Ascending aorta (tissue), 2 donors: ENCODE measurements around the gene ESAM. TPM values are rescaled to one million over a fixed set of nuclear protein-coding genes. Genes with fewer than 3 reads are reported as not detected.

ENCODE experiments used
- DNase-seq, 2 donors: peaks; one replicate each; pipeline ENCODE4 v3.0.0-alpha.2; 2019; ENCODE audit warnings: low spot score in 2 of 2
- H3K27ac ChIP-seq, 2 donors: fragments of 200-600 bp; sonication (generic); one replicate each; pipeline ENCODE4 v1.5.1; 2016 to 2017; ENCODE audit warnings: mild to moderate bottlenecking in 1 of 2
- H3K27me3 ChIP-seq: fragments of 200-600 bp; sonication (generic); one replicate; pipeline ENCODE4 v1.5.1; 2017
- H3K36me3 ChIP-seq, 2 donors: fragments of 200-600 bp; sonication (generic); one replicate each; pipeline ENCODE4 v1.5.1; 2016
- H3K4me1 ChIP-seq, 2 donors: fragments of 200-600 bp; sonication (generic); one replicate each; pipeline ENCODE4 v1.5.1; 2016 to 2017; ENCODE audit warnings: mild to moderate bottlenecking in 1 of 2
- H3K4me3 ChIP-seq, 2 donors: fragments of 200-600 bp; sonication (generic); one replicate each; pipeline ENCODE4 v1.5.1; 2016 to 2017; ENCODE audit warnings: mild to moderate bottlenecking in 1 of 2
- H3K9me3 ChIP-seq, 2 donors: fragments of 200-600 bp; sonication (generic); one replicate each; pipeline ENCODE4 v1.5.1; 2016
- intact Hi-C: fragments of 100-400 bp; cut with DNase I; formaldehyde crosslinking; loops from one replicate; pipeline ENCODE4 v1.15.1; 2023
- total RNA-seq: library from RNA; depleted of rRNA; stranded (reverse); fragments of >200 nt; gene quantifications from one replicate; pipeline ENCODE4 v1.1.0, GENCODE V29; 2016
- TF ChIP-seq, protein P1 (sequence below), 3 experiments: fragments of 200-600 bp in 2 of 3; fragments of 450-650 bp in 1 of 3; sonication (generic) in 2 of 3; IDR thresholded peaks; one replicate each; pipeline ENCODE4 v1.5.1; 2016 to 2019; ENCODE audit warnings: antibody characterized with exemption in 3 of 3, mild to moderate bottlenecking in 1 of 3, moderate library complexity in 1 of 3

The ESAM gene
- total RNA-seq, 1 donor from 2014 or later: 257 TPM

DNA sequence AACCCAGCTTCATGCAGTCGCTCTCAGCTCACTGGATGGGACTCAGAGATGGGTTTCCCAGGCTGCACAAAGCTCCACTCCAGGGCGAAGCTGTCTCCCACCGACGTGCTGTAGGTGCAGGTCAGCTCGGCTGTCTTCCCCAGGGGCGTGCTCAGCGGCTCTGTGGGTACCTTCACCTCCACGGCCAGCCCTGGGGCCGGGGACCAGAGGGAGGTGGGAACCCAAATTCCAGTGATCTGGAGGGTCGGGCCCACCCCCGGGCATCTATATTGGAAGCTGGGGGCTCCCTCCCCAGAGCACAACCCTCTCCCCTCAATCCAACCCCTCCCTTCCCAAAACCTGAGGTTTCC, 10.7 kb downstream of the ESAM start:
- H3K4me3 ChIP-seq: no peak overlapping the region
- no peak overlapping the region for H3K27ac ChIP-seq
- no peak for DNase-seq
- intact Hi-C loops: no loop called here
- no peaks in the 10 kb centered on the region for H3K27me3 ChIP-seq
- H3K4me1 ChIP-seq: peaks cover 0 to 2% of the 10 kb centered on the region in 2 donors
- TF ChIP-seq, protein P1, sequence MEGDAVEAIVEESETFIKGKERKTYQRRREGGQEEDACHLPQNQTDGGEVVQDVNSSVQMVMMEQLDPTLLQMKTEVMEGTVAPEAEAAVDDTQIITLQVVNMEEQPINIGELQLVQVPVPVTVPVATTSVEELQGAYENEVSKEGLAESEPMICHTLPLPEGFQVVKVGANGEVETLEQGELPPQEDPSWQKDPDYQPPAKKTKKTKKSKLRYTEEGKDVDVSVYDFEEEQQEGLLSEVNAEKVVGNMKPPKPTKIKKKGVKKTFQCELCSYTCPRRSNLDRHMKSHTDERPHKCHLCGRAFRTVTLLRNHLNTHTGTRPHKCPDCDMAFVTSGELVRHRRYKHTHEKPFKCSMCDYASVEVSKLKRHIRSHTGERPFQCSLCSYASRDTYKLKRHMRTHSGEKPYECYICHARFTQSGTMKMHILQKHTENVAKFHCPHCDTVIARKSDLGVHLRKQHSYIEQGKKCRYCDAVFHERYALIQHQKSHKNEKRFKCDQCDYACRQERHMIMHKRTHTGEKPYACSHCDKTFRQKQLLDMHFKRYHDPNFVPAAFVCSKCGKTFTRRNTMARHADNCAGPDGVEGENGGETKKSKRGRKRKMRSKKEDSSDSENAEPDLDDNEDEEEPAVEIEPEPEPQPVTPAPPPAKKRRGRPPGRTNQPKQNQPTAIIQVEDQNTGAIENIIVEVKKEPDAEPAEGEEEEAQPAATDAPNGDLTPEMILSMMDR (IDR thresholded peaks at IDR 0.05): no peak
- no peaks in the 10 kb centered on the region for H3K9me3 ChIP-seq
- peaks cover 0 to 3% of the 10 kb centered on the region in 2 donors for H3K36me3 ChIP-seq

GRCh38 chr11:124749912-124750311, 12.2 kb downstream of the ESAM start:
- peaks cover 0 to 3% of the 10 kb centered on the region in 2 donors for H3K36me3 ChIP-seq
- H3K27ac ChIP-seq: no peak overlapping the region
- H3K9me3 ChIP-seq: no peaks in the 10 kb centered on the region
- no peak for DNase-seq
- TF ChIP-seq, protein P1 (IDR thresholded peaks at IDR 0.05): no peak
- no peak overlapping the region for H3K4me3 ChIP-seq
- peaks cover 0 to 6% of the 10 kb centered on the region in 2 donors for H3K4me1 ChIP-seq
- H3K27me3 ChIP-seq: peaks cover 8% of the 10 kb centered on the region
- intact Hi-C loops: no loop called here

DNA sequence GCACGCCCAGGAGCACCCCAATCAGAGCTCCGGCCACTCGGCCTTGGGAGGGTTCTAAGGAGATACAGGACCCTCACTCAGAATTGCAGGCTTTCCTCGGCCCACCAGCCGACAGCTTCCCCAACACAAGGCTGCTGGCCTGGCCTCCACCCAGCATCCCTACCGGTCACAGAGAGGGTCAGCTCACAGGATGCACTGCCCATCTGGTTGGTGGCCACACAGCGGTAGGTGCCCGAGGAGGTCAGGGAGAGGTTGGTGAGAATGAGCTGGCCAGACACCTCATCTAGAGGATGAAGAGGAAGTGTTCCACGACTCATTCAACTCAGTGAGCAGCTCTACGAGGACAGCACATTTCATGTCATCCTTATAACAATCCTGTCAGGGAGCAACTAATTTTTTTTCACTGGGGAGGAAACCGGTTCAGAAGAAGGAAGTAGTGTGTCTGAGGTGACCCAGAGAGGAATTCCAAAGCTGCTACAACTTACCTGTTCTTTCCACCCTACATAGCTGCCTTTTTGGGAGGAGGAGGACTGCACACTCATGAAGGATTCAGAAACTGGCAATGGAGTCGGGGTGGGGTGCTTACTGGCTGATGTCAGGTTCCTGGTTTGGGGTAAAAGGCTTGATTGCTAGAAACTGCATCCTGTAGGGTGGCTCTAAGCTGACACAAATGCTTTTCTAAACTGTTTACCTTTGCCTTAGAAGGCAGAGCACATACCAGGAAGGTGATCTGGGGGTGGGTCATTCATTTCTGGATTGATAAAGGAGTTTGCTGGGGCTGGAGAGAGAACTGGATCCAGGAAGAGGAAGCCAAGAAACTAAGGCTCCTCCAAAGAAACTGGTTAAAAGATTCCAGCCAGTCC, 13.4 kb downstream of the ESAM start:
- DNase-seq: no peak
- Histone ChIP-seq H3K4me1 (peaks cover 0 to 6% of the 10 kb centered on the region in 2 donors), H3K4me3 (no peak overlapping the region), H3K27ac (peak overlapping the region in 1 of 2 donors; percentile 2), H3K9me3 (no peaks in the 10 kb centered on the region), H3K27me3 (peaks cover 8% of the 10 kb centered on the region), H3K36me3 (peaks cover 0 to 3% of the 10 kb centered on the region in 2 donors)
- intact Hi-C loops: no loop called here
- TF ChIP-seq, protein P1 (IDR thresholded peaks at IDR 0.05): no peak

DNA sequence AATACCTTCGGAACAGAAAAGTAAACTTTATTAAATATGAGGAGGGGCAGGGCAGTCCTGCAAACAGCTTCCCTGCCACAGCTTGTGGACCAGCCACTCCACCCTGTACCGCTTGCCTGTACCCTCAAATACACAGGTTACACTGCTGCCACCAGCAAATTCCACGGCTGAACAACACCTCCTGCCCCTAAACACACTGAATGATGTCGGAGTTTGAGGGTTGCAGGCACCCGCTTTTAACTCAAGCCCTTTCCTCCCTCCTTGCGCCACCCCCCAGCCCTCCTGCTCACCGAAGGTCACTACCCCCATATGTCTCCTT, 14.0 kb downstream of the ESAM start:
- intact Hi-C loops: no loop called here
- peaks cover 8% of the 10 kb centered on the region for H3K27me3 ChIP-seq

GRCh38 chr11:124747406-124748099, 14.5 kb downstream of the ESAM start:
- Histone ChIP-seq H3K27me3 (peaks cover 8% of the 10 kb centered on the region), H3K4me1 (peaks cover 0 to 6% of the 10 kb centered on the region in 2 donors), H3K4me3 (no peak overlapping the region)

More for the DNA sequence above, 14.0 kb downstream of the ESAM start:
- TF ChIP-seq, protein P1 (IDR thresholded peaks at IDR 0.05): no peak
- H3K27ac ChIP-seq: peak overlapping the region in 1 of 2 donors; percentile 2
- no peaks in the 10 kb centered on the region for H3K36me3 ChIP-seq
- no peak overlapping the region for H3K4me3 ChIP-seq
- H3K9me3 ChIP-seq: no peaks in the 10 kb centered on the region
- no peak for DNase-seq
- peaks cover 0 to 6% of the 10 kb centered on the region in 2 donors for H3K4me1 ChIP-seq

More at GRCh38 chr11:124747406-124748099, 14.5 kb downstream of the ESAM start:
- peak in 1 of 2 donors; percentile 53 for DNase-seq
- Histone ChIP-seq H3K9me3 (no peaks in the 10 kb centered on the region), H3K36me3 (no peaks in the 10 kb centered on the region), H3K27ac (peak overlapping the region in 1 of 2 donors; percentile 2)
- TF ChIP-seq, protein P1 (IDR thresholded peaks at IDR 0.05): no peak
- intact Hi-C loops: no loop called here
